Spleen (tissue), 7 donors: ENCODE data around the gene ANKRD52.

Source experiments
- CTCF ChIP-seq, 11 experiments: fragments of 200-600 bp in 7 of 11; fragments of 450-650 bp in 4 of 11; sonication (generic) in 4 of 11; IDR thresholded peaks in 8 of 11; conservative IDR thresholded peaks in 3 of 11; 1 replicate in 7 of 11; 2 replicates in 4 of 11; pipeline versions ENCODE4 v1.4.0 to v1.8.0; 2016 to 2021; ENCODE audit warnings: antibody characterized with exemption in 11 of 11, inconsistent platforms in 4 of 11, mild to moderate bottlenecking in 1 of 11
- POLR2A ChIP-seq, 3 donors: fragments of 450-650 bp; IDR thresholded peaks; one replicate each; pipeline ENCODE4 v1.5.1; 2017; ENCODE audit warnings: antibody characterized with exemption in 3 of 3, mild to moderate bottlenecking in 1 of 3
- POLR2AphosphoS5 ChIP-seq, 3 donors: sonication (generic); formaldehyde crosslinking; IDR thresholded peaks; one replicate each; pipeline ENCODE4 v1.5.1; 2017; ENCODE audit warnings: antibody characterized with exemption in 3 of 3
- donor health status: DM: no; HTN: no; CAD: no; lungs with moderate emphysema.
- donor health status: DM: no; HTN: no; CAD: no.
- donor health status: DM: no; HTN: no; CAD: no.

GRCh38 chr12:56236985-56237384 is 21.2 kb downstream of the ANKRD52 start:
- TF ChIP-seq CTCF (IDR thresholded peaks at IDR 0.05 in 8 of 11, conservative IDR thresholded peaks at IDR 0.05 in 3 of 11): no peak
- no peak for TF ChIP-seq POLR2AphosphoS5 (IDR thresholded peaks at IDR 0.05)
- no peak for TF ChIP-seq POLR2A (IDR thresholded peaks at IDR 0.05)
